Renal cortex interstitium (tissue), 11 donors: ENCODE results near the gene CHAMP1. TPM values are rescaled to one million over a fixed set of nuclear protein-coding genes. Genes with fewer than 3 reads are reported as not detected.

Experiments
- DNase-seq, 11 donors: peaks; one replicate each; pipeline ENCODE4 v3.0.0-alpha.2; 2013; ENCODE audit warnings: low read depth in 9 of 11, low spot score in 4 of 11; ENCODE audit errors: extremely low read depth in 1 of 11
- polyA plus RNA-seq, 3 donors: library from polyadenylated mRNA; unstranded; fragments of 120-200 nt; gene quantifications; one replicate each; pipeline ENCODE4 v1.2.1, GENCODE V29; 2013; ENCODE audit not compliant: insufficient read length in 3 of 3

Gene CHAMP1
- polyA plus RNA-seq, 3 donors, result 27.7 to 39.5 (median 34.1) TPM

DNA sequence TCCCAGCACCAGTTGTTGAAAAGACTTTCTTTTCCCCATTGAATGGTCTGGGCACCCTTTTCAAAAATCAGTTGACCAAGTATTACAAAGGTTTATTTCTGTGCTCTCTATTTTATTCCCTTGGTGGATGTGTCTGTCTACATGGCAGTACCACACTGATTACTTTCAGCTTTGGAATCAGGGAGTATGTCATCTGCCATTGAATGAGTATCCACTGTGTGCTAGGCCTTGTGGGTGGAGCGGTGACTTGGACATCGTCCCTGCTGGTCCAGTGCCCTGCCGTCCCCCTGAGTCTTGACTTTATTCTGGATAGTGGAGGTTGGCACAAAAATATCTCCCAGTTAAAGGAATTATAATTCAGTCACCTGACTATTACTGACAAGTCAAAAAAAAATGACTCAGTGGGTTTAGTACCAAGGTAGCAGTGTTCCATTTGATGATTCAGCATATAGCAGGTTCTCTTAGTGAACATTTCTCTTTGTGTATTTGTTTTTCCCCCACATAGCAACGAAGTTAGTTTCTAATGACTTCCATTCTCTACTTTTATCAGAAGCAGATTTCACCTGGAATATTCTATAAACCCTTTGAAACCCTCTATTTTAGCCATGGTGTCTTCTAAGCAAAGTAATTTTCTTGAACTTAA, 29.0 kb upstream of the CHAMP1 start:
- no peak for DNase-seq

- DNase-seq, result no peak
Observed at GRCh38 chr13:114286808-114287207, 27.5 kb upstream of the CHAMP1 start.

GRCh38 chr13:114288157-114288591, 26.1 kb upstream of the CHAMP1 start:
- DNase-seq, result no peak

- no peak for DNase-seq
Observed at GRCh38 chr13:114296448-114296847, 17.9 kb upstream of the CHAMP1 start.

GRCh38 chr13:114296902-114297301, 17.4 kb upstream of the CHAMP1 start:
- no peak for DNase-seq

- DNase-seq, result no peak
Observed at GRCh38 chr13:114298866-114299265, 15.4 kb upstream of the CHAMP1 start.

DNA sequence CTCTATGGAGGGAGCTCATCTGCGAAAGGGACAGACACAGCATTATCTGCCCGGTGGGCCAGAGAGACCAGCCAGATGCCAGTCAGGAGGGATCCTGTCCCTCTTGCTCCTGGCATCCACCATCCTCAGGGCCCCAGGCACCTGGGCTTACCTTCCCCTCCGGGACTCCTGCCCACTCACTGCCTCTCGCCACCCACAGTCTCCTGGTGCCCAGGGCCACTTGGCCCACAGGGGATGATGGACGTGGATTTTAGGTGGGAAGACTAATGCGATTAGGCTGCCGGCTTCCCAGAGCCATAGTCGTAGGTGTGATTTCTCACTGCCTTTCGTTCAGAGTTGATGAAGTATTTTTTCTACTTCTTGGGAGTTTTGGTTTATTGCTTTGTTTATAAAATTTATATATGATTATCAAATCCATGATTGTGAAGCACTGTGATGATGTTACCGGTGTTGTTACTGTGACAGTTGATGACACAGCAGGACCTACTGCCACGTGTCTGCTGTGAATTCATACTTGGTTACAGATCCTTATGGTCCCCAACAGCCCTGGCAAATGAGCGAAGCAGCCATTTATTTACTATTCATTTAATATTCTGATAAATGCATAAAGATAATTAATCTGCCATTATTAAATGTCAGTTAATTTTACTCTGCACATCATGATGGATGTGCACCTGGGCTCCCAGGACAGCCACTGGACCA, 14.5 kb upstream of the CHAMP1 start:
- DNase-seq, result no peak

DNA sequence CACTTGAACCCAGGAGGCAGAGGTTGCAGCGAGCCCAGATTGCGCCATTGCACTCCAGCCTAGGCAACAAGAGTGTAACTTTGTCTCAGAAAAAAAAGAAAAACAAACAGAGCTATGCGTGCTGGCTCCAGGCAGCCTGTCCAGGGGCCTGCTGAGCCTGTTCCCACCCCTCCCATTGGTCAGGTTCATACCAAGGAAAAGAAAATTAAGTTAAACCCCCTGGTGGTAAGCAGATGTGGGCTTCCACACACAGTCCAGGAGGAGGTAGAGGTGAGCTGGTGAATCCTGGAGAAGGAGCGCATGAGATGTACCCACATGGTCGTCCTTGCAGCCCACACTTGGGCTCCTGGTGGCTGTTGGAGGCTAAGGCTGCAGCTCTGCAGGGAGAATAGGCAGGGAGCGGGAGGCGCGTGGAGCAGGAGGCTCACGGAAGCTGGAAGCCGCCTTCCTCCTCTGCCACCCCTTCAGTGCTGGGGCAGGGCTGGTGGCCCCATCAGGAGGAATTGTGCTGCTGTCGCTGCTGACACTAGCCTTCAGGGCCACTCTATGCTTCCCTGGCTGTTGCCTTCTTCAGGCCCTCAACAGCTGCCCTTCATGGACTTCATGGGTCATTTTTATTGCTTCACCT, 10.5 kb upstream of the CHAMP1 start:
- DNase-seq, result no peak

- DNase-seq, result no peak
Observed at GRCh38 chr13:114304346-114305034, 9.8 kb upstream of the CHAMP1 start.

DNA sequence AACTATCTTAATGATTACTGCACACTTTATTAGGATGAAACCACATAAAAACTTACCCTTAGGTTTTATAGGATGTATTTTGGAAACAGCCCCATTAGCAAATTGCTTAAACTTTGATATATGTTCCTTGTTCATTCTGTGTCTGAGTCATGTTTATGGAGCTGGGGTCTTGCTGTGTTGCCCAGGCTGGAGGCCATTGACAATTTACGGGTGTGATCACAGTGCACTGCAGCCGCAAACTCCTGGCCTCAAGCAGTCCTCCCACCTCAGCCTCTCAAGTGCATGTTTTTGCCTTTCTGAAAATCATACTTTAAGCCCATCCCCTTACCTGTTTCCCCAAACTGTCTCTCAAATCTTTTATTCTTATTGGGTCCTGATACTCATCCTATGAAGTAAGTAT, 5.2 kb upstream of the CHAMP1 start:
- DNase-seq, result no peak

DNA sequence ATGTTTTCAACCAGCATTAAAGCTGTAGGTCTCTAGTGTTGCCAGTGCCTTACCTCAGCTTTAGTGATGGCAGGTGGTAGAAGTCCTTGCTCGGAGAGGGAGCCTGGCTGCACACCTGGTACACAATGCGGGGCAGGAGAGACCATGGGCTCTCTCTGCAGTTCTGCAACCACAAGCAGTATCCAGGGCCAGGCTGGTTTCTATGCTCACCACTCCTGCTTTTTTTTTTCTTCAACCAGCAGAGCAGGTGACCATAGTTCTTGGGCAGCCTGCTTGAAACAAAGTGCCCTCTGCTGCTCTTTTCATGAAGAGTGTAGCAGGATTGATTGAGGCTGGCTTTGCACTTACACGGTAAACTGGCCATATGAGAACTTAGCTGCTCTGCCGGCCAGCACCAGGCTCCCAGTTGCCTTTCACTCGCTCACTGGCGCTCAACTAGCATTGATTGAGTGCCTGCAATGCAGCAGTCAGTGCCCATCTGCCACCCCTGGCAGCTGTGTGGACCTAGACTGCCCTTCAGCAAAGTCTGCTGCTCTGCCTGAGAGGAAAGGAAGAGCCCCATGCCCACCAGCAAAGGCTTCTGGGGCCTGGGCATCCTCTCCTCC, 4.4 kb upstream of the CHAMP1 start:
- DNase-seq, result peak in 1 of 11 donors; percentile 17

DNA sequence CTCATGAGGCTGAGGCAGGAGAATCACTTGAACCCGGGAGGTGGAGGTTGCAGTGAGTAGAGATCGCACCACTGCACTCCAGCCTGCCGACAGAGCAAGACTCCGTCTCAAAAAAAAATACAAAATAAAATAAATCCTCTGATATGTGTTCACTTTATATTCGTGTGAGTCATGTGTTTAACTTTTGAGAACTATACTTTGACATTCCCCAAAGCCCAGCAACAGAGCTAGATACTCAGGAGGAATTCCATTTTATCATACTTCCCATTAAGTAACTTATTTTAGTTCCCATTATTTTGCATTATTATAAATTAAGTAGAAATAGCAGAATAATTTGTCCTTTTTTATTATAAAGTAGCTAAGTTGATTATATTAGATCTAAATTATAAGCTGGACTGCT, 3.3 kb upstream of the CHAMP1 start:
- DNase-seq, result no peak

- no peak for DNase-seq
Observed at GRCh38 chr13:114311387-114311786, 2.9 kb upstream of the CHAMP1 start.

- DNase-seq, result no peak
Observed at GRCh38 chr13:114311908-114312307, 2.4 kb upstream of the CHAMP1 start.

DNA sequence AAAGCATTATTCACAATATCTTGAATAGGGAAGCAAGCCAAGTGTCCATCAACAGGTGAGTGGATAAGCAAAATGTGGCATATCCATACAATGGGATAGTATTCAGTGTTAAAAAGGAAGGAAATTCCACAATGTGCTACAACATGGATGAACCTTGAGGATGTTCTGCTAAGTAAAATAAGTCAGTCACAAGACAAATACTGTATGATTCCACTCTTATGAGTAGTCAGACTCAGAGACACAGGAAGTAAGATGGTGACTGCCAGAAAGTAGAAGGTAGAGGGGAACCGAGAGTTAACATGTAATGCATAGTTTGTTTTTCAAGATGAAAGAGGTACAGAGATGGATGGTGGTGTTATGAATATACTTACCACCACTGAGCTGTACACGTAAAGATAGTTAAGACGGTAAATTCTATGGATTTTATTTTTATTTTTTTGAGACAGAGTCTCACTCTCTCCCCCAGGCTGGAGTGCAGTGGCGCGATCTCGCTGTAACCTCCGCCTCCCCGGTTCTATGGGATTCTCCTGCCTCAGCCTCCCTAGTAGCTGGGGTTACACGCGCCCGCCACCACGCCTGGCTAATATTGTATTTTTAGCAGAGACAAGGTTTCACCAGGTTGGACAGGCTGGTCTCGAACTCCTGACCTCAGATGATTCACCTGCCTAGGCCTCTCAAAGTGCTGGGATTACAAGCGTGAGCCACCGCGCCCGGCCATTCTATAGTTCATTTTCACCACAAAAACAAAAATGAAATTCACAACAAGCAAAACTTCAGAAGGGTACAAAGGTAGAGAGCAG, 1.0 kb upstream of the CHAMP1 start:
- no peak for DNase-seq

DNA sequence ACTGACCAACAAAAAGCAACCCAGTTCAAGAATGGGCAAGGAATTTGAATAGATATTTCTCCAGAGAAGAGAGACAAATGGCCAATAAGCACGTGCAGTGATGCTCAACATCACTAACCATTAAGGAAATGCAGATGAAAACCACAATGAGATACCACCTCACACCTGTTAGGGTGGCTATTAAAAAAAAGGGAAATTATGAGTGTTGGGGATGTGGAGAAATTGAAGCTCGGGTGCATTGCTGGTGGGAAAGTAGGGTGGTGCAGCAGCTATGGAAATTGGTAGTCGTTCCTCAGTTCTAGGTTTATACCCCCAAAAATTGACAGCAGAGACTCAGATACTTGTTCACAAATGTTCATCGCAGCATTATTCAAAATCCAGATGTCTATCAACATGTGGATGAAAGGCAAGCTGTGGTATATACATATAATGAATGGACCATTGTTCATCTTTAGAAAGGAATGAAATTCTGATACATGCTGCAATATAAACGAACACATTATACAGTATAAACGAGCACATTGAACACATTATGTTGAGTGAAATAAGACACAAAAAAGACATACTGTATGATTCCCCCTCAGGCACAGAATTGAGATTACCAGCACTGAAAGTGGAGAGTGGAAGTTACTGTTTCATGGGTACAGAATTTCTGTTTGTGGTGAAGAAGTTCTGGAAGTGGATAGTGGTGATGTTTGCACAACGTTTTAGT, 927 bp downstream of the CHAMP1 start:
- no peak for DNase-seq

DNA sequence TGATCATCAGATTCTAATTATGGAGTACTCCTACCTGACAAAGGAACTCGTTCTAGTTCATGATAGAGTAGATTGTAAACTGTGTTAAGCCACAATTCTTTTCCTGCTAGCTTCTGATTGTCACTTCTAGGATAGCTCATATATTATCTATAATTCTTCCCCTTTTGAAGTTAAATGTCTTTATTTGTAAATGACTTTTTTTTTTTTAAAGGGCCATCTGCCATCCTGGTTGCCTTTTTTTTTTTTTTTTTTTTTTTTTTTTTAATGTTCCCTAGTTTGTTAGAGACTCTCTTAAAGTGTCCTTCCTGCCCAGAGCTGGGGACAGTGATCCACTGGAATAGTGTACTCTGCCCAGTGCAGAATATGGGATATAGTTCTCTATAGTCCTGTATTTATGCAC, 4.3 kb downstream of the CHAMP1 start:
- DNase-seq, result no peak

GRCh38 chr13:114319441-114319913, 5.2 kb downstream of the CHAMP1 start:
- no peak for DNase-seq
